ENCODE results near the gene TTC31.

TTC31 gene

GRCh38 chr2:74505448-74506246 is 22.8 kb downstream of the TTC31 start:
- no peak for DNase-seq

GRCh38 chr2:74507145-74507925 is 24.5 kb downstream of the TTC31 start, which contains the start of gene PCGF1:
TSS of gene PCGF1 (minus strand) at chr2:74507695. CDS start at chr2:74507668, 27 bp downstream.
- peak; percentile 98 for DNase-seq

GRCh38 chr2:74507926-74508520 is 25.1 kb downstream of the TTC31 start:
- no peak for DNase-seq

- DNase-seq: no peak
Observed at GRCh38 chr2:74510272-74510671, 27.4 kb downstream of the TTC31 start.

DNA sequence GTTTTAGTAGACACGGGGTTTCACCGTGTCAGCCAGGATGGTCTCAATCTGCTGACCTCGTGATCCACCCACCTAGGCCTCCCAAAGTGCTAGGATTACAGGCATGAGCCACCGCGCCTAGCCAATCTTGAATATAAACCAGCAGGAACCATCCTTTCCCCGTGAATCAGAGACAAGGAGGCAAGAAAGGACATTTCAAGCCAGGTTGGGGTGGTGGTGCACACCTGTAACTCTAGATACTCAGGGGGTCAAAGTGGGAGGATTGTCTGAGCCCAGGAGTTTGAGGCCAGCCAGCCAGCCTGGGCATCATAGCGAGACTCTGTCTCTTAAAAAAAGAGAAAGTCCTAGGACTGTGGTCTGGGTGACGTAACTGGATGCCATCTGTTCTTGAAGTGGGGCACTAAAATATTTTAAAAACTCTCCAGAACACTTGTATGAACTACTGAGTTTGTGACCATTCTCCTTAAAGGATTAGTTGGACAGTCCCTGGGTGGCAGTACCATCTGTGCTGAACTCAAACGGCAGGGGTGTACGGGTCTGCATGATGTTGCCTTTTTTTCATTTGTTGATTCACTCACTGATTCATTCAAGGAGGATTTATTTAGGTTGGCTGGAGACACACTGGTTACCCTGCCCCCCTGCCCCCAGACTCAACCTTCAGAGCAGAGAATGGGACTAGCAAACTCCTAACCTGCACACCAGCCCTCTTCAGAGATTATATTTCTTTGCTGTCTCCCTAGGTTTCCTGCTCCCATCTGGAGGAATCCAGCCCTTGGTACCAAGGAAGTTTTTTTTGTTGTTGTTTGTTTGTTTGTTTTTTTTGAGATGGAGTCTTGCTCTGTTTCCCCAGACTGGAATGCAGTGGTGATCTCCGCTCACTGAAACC is 28.5 kb downstream of the TTC31 start:
- no peak for DNase-seq

- DNase-seq: no peak
Observed at GRCh38 chr2:74512744-74513604, 30.1 kb downstream of the TTC31 start.

DNA sequence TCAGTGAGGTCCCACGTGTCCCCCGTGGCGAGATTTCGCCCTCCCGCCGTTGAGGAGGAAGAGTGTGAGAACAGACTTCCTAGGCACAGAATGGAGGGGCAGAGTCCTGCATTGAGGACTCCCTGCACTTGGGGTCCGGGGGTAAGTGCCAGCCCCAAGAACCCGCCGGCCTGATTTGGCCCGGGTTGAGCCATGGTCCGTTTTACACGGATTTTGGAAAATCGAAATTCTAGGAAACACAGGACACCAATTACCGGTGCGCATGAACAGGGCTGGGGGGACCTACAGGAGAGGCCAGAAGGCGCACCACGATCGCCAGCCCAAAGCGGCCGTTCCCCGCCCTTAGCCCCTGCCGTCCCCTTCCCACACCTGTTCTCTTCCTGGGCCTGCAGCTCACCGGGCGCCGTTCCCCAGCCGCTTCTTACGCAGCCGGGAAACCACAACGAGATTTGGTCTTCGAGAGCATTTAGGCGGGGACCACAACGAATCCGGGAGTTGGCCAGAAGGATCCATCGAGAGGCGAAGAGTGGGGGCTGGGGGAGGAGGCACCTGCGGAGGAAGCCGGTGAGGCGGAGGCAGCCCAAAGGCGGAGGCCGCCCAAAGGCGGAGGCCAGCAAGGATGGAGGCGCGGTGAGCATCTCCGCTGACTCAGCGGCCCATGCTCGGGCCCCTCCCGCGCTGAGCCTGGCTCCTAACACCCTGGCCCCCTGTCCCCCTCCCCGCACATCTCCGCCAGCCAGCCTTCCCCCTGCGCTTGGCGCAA is 30.9 kb downstream of the TTC31 start:
- no peak for DNase-seq

DNA sequence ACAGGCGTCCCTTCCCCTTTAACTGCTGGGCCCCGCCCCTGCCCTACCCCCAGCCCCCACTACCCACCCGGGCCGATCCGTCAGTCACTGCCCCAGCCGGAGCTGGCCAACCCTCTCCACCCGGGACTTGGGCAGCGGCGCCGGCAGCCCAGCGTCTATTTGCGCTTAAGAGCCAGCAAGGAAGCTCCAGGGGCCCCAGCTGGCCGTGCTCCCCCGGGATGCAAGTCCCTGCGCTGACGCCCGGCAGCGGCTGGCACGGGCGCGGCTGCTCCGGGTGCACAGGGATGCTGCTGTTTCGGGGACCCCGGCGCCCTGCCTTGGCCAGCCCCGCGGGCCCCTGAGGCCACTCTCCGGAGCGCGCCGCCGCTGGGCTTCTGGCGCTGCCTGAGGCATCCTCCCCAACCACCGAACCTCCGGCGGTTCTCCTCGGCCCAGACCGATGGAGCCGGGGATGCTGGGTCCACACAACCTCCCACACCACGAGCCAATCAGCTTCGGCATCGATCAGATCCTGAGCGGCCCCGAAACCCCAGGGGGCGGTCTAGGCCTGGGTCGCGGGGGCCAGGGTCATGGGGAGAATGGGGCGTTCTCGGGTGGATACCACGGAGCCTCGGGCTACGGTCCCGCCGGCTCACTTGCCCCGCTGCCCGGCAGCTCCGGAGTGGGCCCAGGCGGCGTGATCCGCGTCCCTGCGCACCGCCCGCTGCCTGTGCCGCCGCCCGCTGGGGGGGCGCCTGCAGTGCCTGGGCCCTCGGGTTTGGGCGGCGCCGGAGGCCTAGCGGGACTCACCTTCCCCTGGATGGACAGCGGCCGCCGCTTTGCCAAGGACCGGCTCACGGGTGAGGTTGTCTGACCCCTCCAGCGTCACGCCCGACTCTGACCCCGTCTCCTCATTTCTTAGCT is 31.7 kb downstream of the TTC31 start, which contains the start of gene TLX2:
TSS of gene TLX2 (plus strand) at position 83 of the 903 bp plus-strand sequence. CDS start at position 440, 357 bp downstream.
- DNase-seq: no peak

DNA sequence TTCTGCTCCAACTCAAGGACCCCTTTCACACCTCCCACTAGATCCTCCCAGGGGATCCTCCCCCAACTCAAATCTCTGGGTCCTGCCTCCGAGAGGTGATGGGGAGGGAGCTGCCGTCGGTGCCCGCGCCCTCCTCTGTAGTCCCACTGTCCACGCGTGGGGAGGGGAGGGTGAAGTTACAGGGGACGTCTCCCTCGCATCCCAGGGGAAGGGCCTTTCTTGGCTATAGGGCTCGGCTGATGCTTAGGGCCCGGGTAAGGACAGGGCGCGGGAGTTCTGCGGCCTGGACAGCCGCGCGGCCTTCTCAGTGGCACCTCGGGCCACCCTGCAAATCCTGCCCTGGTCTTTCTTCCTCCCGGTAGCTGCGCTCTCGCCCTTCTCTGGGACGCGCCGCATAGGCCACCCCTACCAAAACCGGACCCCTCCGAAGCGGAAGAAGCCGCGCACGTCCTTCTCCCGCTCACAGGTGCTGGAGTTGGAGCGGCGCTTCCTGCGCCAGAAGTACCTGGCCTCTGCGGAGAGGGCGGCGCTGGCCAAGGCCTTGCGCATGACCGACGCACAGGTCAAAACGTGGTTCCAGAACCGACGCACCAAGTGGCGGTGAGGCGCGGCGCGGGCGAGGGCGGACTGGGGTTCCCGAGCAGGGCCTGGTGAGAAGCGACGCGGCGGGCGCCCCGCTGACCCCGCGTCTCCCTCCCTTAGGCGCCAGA is 32.5 kb downstream of the TTC31 start:
- DNase-seq: no peak

GRCh38 chr2:74515981-74516633 is 33.2 kb downstream of the TTC31 start:
- DNase-seq: no peak

- DNase-seq: no peak
Observed at GRCh38 chr2:74516650-74517049, 33.8 kb downstream of the TTC31 start.

- DNase-seq: no peak
Observed at GRCh38 chr2:74522516-74522915, 39.6 kb downstream of the TTC31 start.

DNA sequence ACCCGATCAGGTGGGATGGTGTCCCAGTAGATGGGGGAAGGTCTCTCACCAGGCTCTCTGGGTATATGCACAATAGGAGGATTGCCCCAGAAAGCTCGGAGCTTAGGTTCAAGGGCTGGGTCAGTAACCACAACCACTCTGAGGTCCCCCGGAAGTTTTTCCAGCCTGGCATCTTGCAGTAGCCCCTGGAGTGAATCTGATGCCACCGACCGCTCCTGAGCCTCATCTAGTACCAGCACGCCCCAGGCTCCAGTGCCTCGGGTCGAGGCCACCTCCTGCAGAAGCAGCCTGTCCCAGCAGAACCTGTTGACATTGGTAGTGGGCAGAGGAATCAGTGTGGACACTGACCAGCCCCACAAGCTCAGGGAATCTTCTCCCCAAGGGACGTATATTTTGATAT is 41.1 kb downstream of the TTC31 start:
- DNase-seq: no peak

DNA sequence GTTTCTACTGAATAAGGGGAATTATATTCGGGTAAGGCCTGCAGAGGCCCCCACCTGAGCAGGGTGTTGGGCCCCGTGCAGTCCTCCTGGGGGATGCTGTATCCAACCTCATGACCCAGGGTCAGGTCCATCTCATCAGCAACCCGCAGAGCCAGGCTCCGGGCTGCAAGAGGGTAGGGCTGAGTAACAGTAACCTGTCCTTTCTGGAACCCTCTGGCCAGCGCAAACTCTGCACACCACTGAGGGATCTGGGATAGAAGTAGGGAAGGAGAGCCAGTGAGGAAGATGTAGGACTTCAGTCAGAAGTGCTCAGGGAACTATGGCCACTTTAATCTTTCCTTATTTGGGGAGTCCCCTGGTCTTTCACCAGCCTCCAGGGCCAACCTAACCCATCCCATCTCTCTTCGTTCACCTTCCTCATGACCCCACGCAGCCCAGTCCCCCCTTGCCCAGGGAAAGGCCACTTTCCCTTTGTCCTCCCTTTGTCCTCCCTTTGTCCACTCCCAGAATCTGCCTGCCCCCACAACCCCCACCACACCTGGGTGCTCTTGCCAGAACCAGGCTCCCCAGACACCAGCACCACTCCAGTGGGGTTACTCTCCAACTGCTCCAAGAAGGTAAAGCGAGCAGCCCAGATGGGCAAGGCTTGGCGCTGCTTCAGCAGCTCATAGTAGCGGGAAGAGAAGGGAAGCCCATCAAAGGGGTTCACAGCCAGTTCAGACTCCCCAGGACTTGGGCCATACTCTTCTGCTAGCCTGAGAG is 42.3 kb downstream of the TTC31 start:
- no peak for DNase-seq

DNA sequence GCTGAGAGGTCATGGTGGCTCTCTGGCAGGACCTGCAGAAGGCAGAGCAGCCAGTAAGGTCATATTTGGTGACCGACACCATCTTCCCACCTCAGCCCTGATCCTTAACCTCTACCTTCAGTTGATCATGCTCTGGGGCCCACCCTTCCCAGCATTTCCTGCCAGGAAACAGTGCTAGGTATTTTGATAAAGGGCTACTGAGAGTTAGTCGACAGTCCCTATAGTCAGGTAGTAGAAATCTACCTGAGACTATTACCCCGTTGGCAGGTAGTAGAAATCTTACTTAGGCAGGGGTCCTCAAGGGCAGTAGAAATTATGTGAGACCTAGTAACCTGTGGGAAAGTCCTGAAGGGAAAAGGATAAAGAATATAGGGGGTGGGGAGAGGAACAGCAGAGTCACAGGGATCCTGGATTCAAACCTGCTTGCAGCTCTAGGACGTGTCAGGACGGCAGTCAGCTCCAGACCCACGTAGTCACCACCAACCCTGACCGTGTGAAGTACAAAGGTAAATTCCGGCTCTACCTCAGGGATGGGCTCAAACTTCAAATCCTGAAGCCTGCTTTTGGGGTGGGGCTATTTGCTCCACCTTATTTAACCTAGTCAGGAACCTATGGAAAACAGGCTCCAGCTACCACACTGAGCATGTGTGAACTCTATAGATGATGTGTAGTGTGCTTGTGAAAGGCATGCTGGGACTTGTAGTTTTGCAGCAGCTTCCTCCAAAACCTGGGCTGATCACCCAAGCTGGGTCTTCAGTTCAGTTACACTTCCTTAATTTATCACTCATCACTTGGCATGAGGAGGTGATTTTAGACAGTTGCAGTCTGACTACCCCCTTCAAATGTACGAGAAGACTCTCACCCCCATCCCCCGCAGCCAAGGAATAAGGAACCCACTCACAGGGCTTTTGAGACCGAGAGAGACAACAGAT is 43.1 kb downstream of the TTC31 start, which contains the start of gene DQX1:
TSS of gene DQX1 (minus strand) at position 515 of the 932 bp plus-strand sequence. CDS start at position 13, 502 bp downstream.
- DNase-seq: no peak

DNA sequence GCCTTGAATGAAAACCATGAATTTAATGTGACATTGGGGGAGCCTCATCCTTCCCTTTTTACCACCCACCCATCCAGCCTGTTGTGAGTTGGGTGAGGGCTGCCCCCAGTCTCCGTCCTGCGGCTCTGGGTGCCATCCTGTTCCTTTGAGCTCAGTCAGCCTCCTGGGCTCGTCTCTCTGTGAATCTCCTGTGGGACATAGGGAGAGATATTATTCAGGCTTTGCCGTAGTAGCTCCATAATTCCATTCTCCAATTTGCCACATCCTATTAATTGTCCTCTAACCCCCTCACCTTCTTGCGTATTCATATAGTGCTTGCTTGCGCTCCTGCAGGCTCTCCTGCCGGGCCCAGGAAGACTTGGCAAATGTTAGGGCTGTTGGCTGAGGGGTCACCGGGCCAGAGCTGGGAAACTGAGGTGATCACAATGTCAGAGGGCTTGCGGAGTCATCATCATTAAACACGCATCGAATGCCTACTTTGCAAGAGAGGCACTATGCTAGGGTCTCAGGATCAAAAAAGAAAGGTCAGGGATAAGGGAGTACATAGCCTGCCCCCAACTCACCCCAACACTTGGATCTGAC is 43.9 kb downstream of the TTC31 start:
- DNase-seq: no peak

Measured in NCI-H1105 (cell line).